Measurements from ENCODE around the gene SENP5. TPM values are rescaled to one million over a fixed set of nuclear protein-coding genes. Genes with fewer than 3 reads are reported as not detected.
A peak's percentile ranks its signal among the peaks of the same experiment; 100 is the strongest.
"Not testable (repeated sequence)": the region's sequence is repeated elsewhere in the genome, so short reads cannot be mapped to it uniquely, and the experiment has no call there.

The SENP5 gene
- total RNA-seq, 6 experiments from 2014 or later: 13.0 to 21.9 (median 15.3) TPM

DNA sequence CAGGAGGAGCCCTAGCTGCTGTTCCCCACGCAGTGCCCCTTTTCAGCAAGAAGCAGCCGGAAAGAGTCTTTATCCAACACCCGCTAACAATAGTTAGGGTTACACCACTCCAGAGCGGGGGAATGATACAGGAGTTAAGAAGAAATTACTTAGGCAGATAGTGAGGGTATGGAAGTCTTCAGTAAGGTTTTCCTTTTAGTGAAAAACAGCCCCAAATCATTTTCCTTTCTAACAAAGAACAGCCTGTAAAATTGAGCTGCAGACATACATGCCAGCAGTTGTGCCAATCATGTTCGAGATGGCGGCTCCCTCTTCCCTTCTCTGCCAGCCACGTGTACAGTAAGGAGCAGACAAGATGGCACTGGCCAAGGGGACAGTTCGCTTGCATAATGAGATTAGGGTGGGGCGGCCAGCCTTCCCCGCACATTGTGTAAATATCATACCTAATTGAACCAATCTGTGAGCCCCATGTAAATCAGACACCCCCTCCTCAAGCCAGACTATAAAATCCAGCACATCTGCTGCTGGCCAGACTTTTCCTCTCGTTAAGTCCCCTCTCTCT, 18.5 kb upstream of the SENP5 start:
- Histone ChIP-seq H3K27ac (no peak overlapping the region), H3K4me3 (no peak overlapping the region), H3K9me3 (no peaks in the 10 kb centered on the region), H3K27me3 (no peaks in the 10 kb centered on the region), H3K36me3 (no peaks in the 10 kb centered on the region), H3K4me1 (no peaks in the 10 kb centered on the region)
- WGBS (ENCODE audit: insufficient coverage, low coverage, low lambda C conversion rate, missing lambda C conversion rate): 72% methylated on average over 10 of the region's 11 CpGs
- DNase-seq: no peak
- intact Hi-C loops (cut with DNase I): loop anchor here in 1 of 2 donors (10.0 kb wide), 1 partner anchor 116 kb away; the partner anchor contains the start of gene PIGZ
- no peak for ATAC-seq
- TF ChIP-seq, protein P1, sequence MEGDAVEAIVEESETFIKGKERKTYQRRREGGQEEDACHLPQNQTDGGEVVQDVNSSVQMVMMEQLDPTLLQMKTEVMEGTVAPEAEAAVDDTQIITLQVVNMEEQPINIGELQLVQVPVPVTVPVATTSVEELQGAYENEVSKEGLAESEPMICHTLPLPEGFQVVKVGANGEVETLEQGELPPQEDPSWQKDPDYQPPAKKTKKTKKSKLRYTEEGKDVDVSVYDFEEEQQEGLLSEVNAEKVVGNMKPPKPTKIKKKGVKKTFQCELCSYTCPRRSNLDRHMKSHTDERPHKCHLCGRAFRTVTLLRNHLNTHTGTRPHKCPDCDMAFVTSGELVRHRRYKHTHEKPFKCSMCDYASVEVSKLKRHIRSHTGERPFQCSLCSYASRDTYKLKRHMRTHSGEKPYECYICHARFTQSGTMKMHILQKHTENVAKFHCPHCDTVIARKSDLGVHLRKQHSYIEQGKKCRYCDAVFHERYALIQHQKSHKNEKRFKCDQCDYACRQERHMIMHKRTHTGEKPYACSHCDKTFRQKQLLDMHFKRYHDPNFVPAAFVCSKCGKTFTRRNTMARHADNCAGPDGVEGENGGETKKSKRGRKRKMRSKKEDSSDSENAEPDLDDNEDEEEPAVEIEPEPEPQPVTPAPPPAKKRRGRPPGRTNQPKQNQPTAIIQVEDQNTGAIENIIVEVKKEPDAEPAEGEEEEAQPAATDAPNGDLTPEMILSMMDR (IDR thresholded peaks at IDR 0.05): no peak
- no peak for TF ChIP-seq POLR2A (IDR thresholded peaks at IDR 0.05)

DNA sequence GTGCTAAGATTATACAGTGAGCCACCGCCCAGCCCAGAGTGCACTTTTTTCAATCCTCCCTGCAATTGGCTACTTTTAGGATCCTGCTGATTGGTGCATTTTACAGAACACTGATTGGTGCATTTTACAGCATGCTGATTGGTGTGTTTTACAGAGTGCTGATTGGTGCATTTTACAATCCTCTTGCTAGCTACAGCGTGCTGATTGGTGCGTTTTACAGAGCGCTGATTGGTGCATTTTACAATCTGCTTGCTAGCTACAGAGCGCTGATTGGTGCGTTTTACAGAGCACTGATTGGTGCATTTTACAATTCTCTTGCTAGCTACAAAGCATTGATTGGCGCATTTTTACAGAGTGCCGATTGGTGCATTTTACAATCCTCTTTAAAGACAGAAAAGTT, 4.7 kb upstream of the SENP5 start:
- not testable (repeated sequence) for DNase-seq, H3K9me3 ChIP-seq, H3K27me3 ChIP-seq, H3K4me3 ChIP-seq, H3K36me3 ChIP-seq, H3K4me1 ChIP-seq, H3K27ac ChIP-seq, ATAC-seq
- WGBS (ENCODE audit: insufficient coverage, low coverage, low lambda C conversion rate, missing lambda C conversion rate): 96% methylated on average over 5 of the region's 8 CpGs
- intact Hi-C loops (cut with DNase I): loop anchor here in 1 of 2 donors (10.0 kb wide), 1 partner anchor 82 kb away; the partner anchor contains the start of gene NCBP2

DNA sequence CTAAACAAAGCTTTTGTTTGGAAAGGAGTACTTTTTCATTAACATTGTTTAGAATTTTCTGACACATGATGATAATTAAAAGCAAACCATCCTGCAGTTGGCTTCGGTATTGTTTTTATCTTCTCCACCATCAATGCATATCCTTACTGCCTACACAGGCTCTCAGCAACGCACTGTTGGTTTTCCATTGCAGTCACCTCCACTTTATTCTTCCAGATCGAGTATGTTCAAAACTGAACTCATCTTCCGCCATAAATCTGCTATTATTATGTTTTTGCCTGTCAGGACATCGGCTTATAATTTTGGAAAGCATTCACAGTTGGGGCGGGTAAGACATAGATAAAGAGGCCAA, 589 bp upstream of the SENP5 start:
- TF ChIP-seq, protein P1 (IDR thresholded peaks at IDR 0.05): no peak
- no peak for TF ChIP-seq POLR2A (IDR thresholded peaks at IDR 0.05)
- H3K36me3 ChIP-seq: no peaks in the 10 kb centered on the region
- intact Hi-C loops (cut with DNase I): loop anchor here in 1 of 2 donors (10.0 kb wide), 1 partner anchor 78 kb away; the partner anchor contains the start of gene NCBP2
- ATAC-seq (no peak), DNase-seq (no peak)
- H3K4me1 ChIP-seq: peaks cover 0 to 17% (median 0%) of the 10 kb centered on the region in 4 donors
- H3K27me3 ChIP-seq: no peaks in the 10 kb centered on the region
- H3K9me3 ChIP-seq: no peaks in the 10 kb centered on the region
- WGBS (ENCODE audit: insufficient coverage, low coverage, low lambda C conversion rate, missing lambda C conversion rate): 19% methylated on average over 6 of the region's 6 CpGs
- H3K4me3 ChIP-seq: peak overlapping the region; percentile 95 to 98 (median 98)
- H3K27ac ChIP-seq: peak overlapping the region; percentile 47 to 83 (median 49)

DNA sequence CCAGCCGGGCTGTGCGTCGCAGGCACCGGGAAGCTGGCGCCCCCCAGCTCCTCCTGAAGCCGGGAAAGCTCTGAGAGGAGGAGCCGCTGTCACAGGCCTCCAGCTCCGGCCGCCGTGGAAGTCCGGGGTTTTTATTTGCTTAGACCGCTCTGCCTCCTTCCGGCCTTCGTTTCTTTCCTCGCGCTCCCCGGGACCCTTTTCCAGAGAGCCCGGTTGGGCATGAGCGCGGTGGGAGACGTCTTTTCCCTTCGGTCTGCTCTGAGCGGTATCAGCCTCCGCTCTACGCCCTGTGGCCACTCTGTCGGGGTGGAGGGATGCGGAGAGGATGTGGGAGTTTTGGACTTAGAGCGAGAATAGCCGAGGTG, 559 bp downstream of the SENP5 start:
- Histone ChIP-seq H3K9me3 (no peaks in the 10 kb centered on the region), H3K4me3 (peak overlapping the region; percentile 95 to 98 (median 98)), H3K36me3 (no peaks in the 10 kb centered on the region), H3K27ac (peak overlapping the region; percentile 71 to 91 (median 83)), H3K27me3 (no peaks in the 10 kb centered on the region), H3K4me1 (peaks cover 0 to 17% (median 0%) of the 10 kb centered on the region in 4 donors)
- TF ChIP-seq, protein P1 (IDR thresholded peaks at IDR 0.05): no peak
- TF ChIP-seq POLR2A (IDR thresholded peaks at IDR 0.05): no peak
- DNase-seq (peak in 1 of 3 donors; percentile 50), ATAC-seq (peak; percentile 2 to 20 (median 8))
- 0% methylated on average over 19 of the region's 29 CpGs for WGBS (ENCODE audit: insufficient coverage, low coverage, low lambda C conversion rate, missing lambda C conversion rate)
- intact Hi-C loops (cut with DNase I): loop anchor here in 1 of 2 donors (10.0 kb wide), 1 partner anchor 77 kb away; the partner anchor contains the start of gene NCBP2

DNA sequence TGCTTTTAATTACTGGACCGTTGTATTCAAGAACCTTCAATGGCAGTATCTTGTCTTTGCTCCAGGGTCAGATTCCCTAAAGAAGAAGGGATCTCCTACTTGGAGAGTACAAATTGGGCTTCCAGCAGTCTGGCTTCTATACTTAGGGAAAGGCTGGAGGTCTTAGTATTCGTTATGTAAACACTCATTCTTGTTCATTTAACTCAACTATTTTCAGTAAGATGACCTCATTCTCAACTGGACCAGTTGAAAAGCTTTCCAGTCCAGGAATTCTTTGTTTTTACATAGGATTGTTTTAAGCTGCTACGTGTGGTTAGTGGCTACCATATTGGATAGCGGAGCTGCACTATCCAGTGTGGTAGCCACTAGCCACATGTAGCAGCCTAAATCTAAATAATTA, 4.6 kb downstream of the SENP5 start:
- WGBS (ENCODE audit: insufficient coverage, low coverage, low lambda C conversion rate, missing lambda C conversion rate): 78% methylated on average over 4 of the region's 4 CpGs
- no peak for DNase-seq
- Histone ChIP-seq H3K27ac (no peak overlapping the region), H3K36me3 (no peaks in the 10 kb centered on the region), H3K9me3 (no peaks in the 10 kb centered on the region), H3K27me3 (no peaks in the 10 kb centered on the region), H3K4me3 (no peak overlapping the region), H3K4me1 (peaks cover 0 to 12% (median 2%) of the 10 kb centered on the region in 4 donors)
- no peak for ATAC-seq
- TF ChIP-seq, protein P1 (IDR thresholded peaks at IDR 0.05): no peak
- TF ChIP-seq POLR2A (IDR thresholded peaks at IDR 0.05): no peak
- intact Hi-C loops (cut with DNase I): no loop called here

DNA sequence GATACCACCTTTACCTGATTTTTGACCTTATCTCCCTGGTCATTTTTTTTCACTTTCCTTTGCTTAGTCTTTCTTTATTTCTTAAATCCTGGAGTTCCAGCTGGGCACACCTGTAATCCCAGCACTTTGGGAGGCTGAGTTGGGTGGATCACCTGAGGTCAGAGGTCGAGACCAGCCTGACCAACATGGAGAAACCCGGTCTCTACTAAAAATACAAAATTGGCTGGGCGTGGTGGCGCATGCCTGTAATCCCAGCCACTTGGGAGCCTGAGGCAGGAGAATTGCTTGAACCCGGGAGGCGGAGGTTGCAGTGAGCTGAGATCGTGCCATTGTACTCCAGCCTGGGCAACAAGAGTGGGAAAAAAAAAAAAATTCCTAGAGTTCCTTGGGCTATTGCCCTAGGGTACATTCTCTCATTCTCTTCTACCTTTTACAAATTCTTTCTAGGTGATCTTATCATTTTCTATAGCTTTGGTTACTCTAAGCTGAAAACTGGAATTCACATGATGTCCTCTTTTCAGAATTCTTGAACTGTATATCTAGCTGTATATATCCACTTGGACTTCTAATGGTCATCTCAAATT, 6.9 kb downstream of the SENP5 start:
- H3K27ac ChIP-seq; H3K36me3 ChIP-seq; H3K9me3 ChIP-seq; DNase-seq; H3K4me3 ChIP-seq; H3K27me3 ChIP-seq; ATAC-seq; H3K4me1 ChIP-seq; intact Hi-C loops (cut with DNase I): not testable (repeated sequence)
- 95% methylated on average over 6 of the region's 7 CpGs for WGBS (ENCODE audit: insufficient coverage, low coverage, low lambda C conversion rate, missing lambda C conversion rate)

All from right lobe of liver (tissue), 6 donors.